ENCODE results near the gene LCN6.

DNA sequence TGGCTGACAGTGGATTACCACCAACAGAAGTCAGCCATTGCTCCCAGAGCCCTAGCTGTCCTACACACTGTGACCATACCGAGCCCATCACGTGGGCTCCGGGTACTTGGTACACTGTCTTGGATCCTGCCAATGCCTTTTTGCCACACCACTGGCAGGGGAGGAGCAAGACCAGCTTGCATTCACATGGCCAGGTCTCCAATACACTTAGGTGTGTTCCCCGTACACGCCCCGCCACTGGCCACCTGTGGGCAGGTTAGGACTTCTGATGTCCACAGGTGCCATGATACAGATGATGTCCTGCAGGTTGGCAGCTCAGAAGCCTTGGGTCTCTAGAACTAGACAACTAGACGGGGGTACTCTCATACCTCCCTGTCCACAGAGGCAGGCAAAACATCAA, 41.3 kb downstream of the LCN6 start:
- TF ChIP-seq CTCF (IDR thresholded peaks at IDR 0.05) (no peak), POLR2AphosphoS5 (IDR thresholded peaks at IDR 0.05) (no peak), POLR2A (IDR thresholded peaks at IDR 0.05) (no peak)

Measured in upper lobe of left lung (tissue), 4 donors.